ENCODE measurements around the gene CADPS.

DNA sequence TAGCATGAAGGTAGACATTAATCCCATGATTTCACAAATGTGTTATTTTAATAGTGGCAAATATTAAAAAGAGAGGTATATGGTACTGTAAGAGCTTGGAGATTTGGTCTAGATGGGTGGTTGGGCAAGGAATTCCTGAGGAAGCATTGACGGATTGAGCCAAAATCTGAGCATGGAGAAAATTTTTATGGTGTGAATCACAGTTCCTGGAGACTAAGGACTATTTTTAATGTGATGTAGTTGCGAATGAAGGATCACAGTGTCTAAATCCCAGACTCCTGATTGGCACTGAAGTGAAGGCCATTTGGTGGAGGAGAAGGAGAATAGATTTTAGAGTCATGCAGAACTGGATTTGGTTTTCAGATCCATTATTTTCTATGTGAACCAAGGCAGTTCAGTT is 313.2 kb downstream of the CADPS start:
- TF ChIP-seq, protein P1, sequence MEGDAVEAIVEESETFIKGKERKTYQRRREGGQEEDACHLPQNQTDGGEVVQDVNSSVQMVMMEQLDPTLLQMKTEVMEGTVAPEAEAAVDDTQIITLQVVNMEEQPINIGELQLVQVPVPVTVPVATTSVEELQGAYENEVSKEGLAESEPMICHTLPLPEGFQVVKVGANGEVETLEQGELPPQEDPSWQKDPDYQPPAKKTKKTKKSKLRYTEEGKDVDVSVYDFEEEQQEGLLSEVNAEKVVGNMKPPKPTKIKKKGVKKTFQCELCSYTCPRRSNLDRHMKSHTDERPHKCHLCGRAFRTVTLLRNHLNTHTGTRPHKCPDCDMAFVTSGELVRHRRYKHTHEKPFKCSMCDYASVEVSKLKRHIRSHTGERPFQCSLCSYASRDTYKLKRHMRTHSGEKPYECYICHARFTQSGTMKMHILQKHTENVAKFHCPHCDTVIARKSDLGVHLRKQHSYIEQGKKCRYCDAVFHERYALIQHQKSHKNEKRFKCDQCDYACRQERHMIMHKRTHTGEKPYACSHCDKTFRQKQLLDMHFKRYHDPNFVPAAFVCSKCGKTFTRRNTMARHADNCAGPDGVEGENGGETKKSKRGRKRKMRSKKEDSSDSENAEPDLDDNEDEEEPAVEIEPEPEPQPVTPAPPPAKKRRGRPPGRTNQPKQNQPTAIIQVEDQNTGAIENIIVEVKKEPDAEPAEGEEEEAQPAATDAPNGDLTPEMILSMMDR (IDR thresholded peaks at IDR 0.05 in 8 of 11, conservative IDR thresholded peaks at IDR 0.05 in 3 of 11): no peak
- TF ChIP-seq POLR2A (IDR thresholded peaks at IDR 0.05): no peak
